ENCODE measurements around the gene RETREG2.

The RETREG2 gene, protein sequence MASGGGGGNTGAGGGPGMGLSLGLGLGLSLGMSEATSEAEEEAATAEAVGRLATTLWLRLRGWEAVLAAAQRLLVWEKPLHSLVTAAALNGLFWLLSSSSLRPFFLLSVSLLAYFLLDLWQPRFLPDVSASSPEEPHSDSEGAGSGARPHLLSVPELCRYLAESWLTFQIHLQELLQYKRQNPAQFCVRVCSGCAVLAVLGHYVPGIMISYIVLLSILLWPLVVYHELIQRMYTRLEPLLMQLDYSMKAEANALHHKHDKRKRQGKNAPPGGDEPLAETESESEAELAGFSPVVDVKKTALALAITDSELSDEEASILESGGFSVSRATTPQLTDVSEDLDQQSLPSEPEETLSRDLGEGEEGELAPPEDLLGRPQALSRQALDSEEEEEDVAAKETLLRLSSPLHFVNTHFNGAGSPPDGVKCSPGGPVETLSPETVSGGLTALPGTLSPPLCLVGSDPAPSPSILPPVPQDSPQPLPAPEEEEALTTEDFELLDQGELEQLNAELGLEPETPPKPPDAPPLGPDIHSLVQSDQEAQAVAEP

DNA sequence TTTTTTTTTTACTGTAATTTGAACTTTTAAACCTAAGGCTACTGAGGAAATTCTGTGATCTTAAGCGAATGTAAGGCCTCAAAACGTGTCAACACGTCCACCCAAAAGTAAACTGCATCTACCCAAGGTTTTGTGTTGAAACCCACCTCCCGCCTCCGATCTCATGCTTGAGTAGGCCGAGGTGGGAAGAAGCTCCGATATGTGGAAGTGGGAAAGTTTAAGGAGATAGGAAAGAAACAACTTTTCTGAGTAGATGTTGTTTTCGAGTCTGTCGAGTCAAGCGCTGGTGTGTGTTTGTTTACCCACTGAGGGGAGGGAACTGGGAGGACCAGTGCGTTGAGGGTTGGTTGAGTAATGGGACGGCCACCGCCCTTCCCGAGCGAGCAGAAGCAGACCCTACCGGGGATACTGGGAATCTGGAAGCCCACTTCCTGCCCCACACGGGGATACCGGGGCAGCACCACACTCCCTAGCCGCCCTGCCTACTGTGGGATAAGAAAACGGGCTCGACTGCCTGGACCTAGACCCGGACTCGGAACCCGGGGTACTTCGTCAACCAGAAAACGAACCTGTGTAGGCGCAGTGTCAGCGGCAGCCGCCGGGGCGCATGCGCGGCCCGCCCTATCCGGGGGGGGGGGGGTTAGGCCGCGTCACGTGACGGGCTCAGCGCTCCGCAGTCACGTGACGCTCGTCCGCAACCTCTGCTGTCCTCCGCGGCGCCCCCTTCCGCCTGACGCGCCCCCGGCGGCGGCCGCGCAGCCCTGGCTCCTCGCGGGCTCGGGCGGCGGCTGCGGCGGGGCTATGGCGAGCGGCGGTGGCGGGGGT, at the start of gene RETREG2:
TSS of gene RETREG2 (plus strand) at position 724 of the 825 bp plus-strand sequence. CDS start at position 802, 78 bp downstream.
- Histone ChIP-seq H3K4me3 (ENCODE audit: low read depth in 1 of 2, low read length in 2 of 2) (peak within 1 kb of the TSS; percentile 88 to 89), H3K9me3 (ENCODE audit: control insufficient read depth in 1 of 2, low read length in 2 of 2) (no peaks in the 10 kb centered on the region), H3K27ac (ENCODE audit: low read length) (peak within 1 kb of the TSS; percentile 100), H3K36me3 (ENCODE audit: control insufficient read depth in 1 of 2, insufficient read depth in 2 of 2, low read length in 2 of 2) (peaks cover 46 to 55% of the 10 kb centered on the region in 2 donors), H3K27me3 (ENCODE audit: low read depth, low read length) (no peaks in the 10 kb centered on the region), H3K4me1 (ENCODE audit: control insufficient read depth in 1 of 2, insufficient read depth in 2 of 2, low read length in 2 of 2) (peaks cover 19 to 33% of the 10 kb centered on the region in 2 donors)

DNA sequence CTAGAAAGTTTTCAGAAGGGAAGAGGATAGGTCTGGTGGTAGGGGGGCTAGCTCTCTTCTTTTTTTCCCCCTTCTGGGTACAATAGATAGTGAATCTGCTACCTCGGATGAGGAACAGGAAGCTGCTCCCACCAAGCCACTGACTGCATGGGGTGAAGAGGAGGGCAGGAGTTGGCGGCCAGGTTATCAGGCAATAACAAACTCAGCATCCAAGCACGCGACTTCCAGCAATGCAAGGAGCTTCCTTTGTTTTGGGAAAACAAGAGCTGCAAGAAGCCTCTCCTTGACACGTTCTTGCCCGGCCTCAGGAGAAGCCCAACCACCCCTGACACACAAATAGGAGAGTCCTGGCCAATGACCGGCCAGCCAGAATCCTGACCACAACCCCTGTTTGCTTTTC, 49.7 kb upstream of the RETREG2 start:
- H3K4me3 ChIP-seq (ENCODE audit: low read depth in 1 of 2, low read length in 2 of 2): no peak overlapping the region
- H3K27me3 ChIP-seq (ENCODE audit: low read depth, low read length): no peaks in the 10 kb centered on the region
- peaks cover 3 to 8% of the 10 kb centered on the region in 2 donors for H3K36me3 ChIP-seq (ENCODE audit: control insufficient read depth in 1 of 2, insufficient read depth in 2 of 2, low read length in 2 of 2)
- no peaks in the 10 kb centered on the region for H3K9me3 ChIP-seq (ENCODE audit: control insufficient read depth in 1 of 2, low read length in 2 of 2)
- H3K27ac ChIP-seq (ENCODE audit: low read length): no peak overlapping the region
- peaks cover 0 to 6% of the 10 kb centered on the region in 2 donors for H3K4me1 ChIP-seq (ENCODE audit: control insufficient read depth in 1 of 2, insufficient read depth in 2 of 2, low read length in 2 of 2)

DNA sequence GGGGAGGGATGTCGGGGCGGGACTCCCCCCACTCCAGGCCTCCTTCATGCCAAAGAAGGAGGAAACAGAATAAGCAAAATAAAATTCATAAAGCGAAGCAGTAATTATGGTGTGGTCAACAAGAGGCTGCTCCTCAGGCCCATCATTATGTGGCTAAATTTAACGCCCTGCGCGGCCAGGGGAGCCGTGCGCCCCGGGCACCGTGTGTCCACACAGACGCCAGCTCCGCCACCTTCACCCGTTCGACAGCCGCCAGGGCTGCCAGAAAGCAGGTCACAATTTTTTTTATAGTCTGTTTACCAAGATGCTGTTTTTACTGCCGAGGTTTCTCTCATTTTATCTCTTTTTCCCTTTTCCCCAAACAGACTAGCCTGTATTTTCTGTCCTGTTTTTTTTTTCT, 48.5 kb upstream of the RETREG2 start:
- Histone ChIP-seq H3K27ac (ENCODE audit: low read length) (no peak overlapping the region), H3K4me3 (ENCODE audit: low read depth in 1 of 2, low read length in 2 of 2) (no peak overlapping the region), H3K36me3 (ENCODE audit: control insufficient read depth in 1 of 2, insufficient read depth in 2 of 2, low read length in 2 of 2) (peaks cover 3 to 8% of the 10 kb centered on the region in 2 donors), H3K27me3 (ENCODE audit: low read depth, low read length) (no peaks in the 10 kb centered on the region), H3K9me3 (ENCODE audit: control insufficient read depth in 1 of 2, low read length in 2 of 2) (no peaks in the 10 kb centered on the region), H3K4me1 (ENCODE audit: control insufficient read depth in 1 of 2, insufficient read depth in 2 of 2, low read length in 2 of 2) (peaks cover 0 to 6% of the 10 kb centered on the region in 2 donors)

DNA sequence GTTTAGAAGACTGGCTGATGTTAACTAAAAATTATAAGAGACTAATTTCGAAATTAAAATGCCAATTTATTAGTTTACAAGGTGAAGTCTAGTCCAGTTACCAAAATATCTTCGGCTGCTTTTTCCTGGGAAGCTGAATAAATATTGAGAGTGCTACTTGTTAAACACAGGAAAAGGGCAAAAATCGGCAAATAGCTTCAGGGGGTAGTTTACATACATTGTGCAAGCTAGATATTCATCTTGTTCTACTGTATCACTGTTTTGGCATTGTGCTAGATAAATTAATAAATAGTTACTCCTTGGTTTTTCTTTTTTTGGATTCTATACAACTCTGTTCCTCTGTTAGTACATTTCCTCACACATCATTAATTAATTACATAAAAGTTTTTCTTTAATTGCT, 46.7 kb upstream of the RETREG2 start:
- Histone ChIP-seq H3K9me3 (ENCODE audit: control insufficient read depth in 1 of 2, low read length in 2 of 2) (no peaks in the 10 kb centered on the region), H3K36me3 (ENCODE audit: control insufficient read depth in 1 of 2, insufficient read depth in 2 of 2, low read length in 2 of 2) (peaks cover 0 to 3% of the 10 kb centered on the region in 2 donors), H3K27me3 (ENCODE audit: low read depth, low read length) (no peaks in the 10 kb centered on the region), H3K27ac (ENCODE audit: low read length) (no peak overlapping the region), H3K4me1 (ENCODE audit: control insufficient read depth in 1 of 2, insufficient read depth in 2 of 2, low read length in 2 of 2) (no peaks in the 10 kb centered on the region), H3K4me3 (ENCODE audit: low read depth in 1 of 2, low read length in 2 of 2) (no peak overlapping the region)

DNA sequence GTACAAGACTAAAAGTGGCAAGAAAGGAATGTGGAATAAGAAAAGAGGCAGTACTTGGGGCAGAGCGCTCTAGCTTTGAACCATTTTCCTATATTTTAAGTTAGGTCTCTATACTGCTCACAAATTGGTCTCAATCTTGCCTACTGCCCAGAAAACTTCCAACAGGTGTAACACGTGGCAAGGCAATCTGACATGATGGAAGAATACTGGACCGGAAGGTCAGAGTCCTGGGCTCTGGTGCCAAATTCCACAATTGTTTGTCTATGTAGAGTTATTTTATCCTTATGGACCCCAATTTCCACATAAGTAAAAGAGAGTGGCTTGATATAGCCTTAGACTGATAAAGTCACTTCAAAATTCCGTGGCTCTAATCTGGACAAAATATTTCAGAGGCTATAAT, 46.3 kb upstream of the RETREG2 start:
- Histone ChIP-seq H3K4me3 (ENCODE audit: low read depth in 1 of 2, low read length in 2 of 2) (no peak overlapping the region), H3K36me3 (ENCODE audit: control insufficient read depth in 1 of 2, insufficient read depth in 2 of 2, low read length in 2 of 2) (peaks cover 0 to 3% of the 10 kb centered on the region in 2 donors), H3K9me3 (ENCODE audit: control insufficient read depth in 1 of 2, low read length in 2 of 2) (no peaks in the 10 kb centered on the region), H3K4me1 (ENCODE audit: control insufficient read depth in 1 of 2, insufficient read depth in 2 of 2, low read length in 2 of 2) (no peaks in the 10 kb centered on the region), H3K27ac (ENCODE audit: low read length) (no peak overlapping the region), H3K27me3 (ENCODE audit: low read depth, low read length) (no peaks in the 10 kb centered on the region)

DNA sequence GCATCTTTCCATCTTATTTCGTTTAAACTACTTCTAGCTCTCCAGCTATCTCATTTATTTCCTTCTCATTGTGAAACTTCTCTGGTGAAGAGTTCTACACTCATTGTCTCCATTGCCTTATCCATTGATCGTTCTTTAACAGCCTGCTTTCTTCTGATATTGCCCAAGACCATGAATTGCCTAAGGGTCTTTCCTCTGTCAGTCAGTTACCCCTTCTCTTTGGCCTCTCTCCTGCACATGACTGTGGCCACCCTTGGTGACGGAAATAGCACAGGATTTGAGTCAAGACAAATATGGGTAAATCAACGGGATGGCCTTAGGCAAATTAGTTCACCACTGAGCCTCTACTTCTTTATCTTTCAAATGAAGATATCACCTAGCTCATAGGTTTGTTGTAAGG, 44.1 kb upstream of the RETREG2 start:
- peaks cover 0 to under 1% of the 10 kb centered on the region in 2 donors for H3K36me3 ChIP-seq (ENCODE audit: control insufficient read depth in 1 of 2, insufficient read depth in 2 of 2, low read length in 2 of 2)
- H3K27ac ChIP-seq (ENCODE audit: low read length): no peak overlapping the region
- H3K9me3 ChIP-seq (ENCODE audit: control insufficient read depth in 1 of 2, low read length in 2 of 2): no peaks in the 10 kb centered on the region

DNA sequence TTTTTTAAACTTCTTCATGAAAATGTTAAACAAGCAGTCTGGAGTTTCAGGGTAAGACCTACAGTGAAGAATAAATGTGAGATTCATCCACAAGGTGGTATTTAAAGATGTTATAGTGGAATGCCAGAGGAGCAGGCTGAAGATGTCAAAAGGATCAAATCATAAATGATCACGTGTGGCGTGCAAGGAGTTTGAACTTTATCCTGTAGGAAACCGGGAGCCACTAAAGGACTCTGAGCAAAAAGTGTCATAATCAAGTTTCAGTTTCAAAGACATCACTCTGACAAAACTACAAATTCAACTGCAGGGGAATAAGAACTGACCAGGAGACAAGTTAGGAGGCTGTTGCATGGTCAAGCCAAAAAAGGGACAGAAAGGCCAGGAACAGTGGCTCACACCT, 37.4 kb upstream of the RETREG2 start:
- Histone ChIP-seq H3K27ac (ENCODE audit: low read length) (no peak overlapping the region), H3K9me3 (ENCODE audit: control insufficient read depth in 1 of 2, low read length in 2 of 2) (no peaks in the 10 kb centered on the region), H3K4me1 (ENCODE audit: control insufficient read depth in 1 of 2, insufficient read depth in 2 of 2, low read length in 2 of 2) (no peaks in the 10 kb centered on the region), H3K36me3 (ENCODE audit: control insufficient read depth in 1 of 2, insufficient read depth in 2 of 2, low read length in 2 of 2) (peaks cover 27 to 47% of the 10 kb centered on the region in 2 donors), H3K27me3 (ENCODE audit: low read depth, low read length) (no peaks in the 10 kb centered on the region), H3K4me3 (ENCODE audit: low read depth in 1 of 2, low read length in 2 of 2) (no peak overlapping the region)

More for the DNA sequence above, 44.1 kb upstream of the RETREG2 start:
- Histone ChIP-seq H3K4me3 (ENCODE audit: low read depth in 1 of 2, low read length in 2 of 2) (no peak overlapping the region), H3K4me1 (ENCODE audit: control insufficient read depth in 1 of 2, insufficient read depth in 2 of 2, low read length in 2 of 2) (no peaks in the 10 kb centered on the region), H3K27me3 (ENCODE audit: low read depth, low read length) (no peaks in the 10 kb centered on the region)

DNA sequence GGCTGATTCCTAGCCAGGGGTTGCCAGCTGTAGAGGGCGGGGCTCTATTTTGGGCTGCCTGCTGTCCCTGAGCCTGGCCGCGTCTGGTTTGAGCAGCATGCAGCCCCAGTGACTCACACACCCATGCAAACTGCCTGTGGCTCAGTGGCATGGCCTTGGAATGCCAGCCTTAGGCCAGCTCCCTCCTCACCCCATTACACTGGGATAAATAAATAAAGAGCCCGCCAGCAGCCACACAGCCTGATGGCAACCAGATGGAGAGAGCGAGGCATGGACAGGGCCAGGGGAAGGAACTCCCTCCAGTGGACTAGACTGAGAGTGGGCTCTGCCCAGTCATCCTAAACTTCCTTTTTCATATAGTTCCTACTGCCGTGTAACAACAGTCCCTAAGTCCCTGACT, 35.7 kb upstream of the RETREG2 start:
- H3K27ac ChIP-seq (ENCODE audit: low read length): no peak overlapping the region
- no peaks in the 10 kb centered on the region for H3K9me3 ChIP-seq (ENCODE audit: control insufficient read depth in 1 of 2, low read length in 2 of 2)
- no peaks in the 10 kb centered on the region for H3K27me3 ChIP-seq (ENCODE audit: low read depth, low read length)
- H3K36me3 ChIP-seq (ENCODE audit: control insufficient read depth in 1 of 2, insufficient read depth in 2 of 2, low read length in 2 of 2): peaks cover 40 to 61% of the 10 kb centered on the region in 2 donors
- H3K4me1 ChIP-seq (ENCODE audit: control insufficient read depth in 1 of 2, insufficient read depth in 2 of 2, low read length in 2 of 2): no peaks in the 10 kb centered on the region
- H3K4me3 ChIP-seq (ENCODE audit: low read depth in 1 of 2, low read length in 2 of 2): no peak overlapping the region

DNA sequence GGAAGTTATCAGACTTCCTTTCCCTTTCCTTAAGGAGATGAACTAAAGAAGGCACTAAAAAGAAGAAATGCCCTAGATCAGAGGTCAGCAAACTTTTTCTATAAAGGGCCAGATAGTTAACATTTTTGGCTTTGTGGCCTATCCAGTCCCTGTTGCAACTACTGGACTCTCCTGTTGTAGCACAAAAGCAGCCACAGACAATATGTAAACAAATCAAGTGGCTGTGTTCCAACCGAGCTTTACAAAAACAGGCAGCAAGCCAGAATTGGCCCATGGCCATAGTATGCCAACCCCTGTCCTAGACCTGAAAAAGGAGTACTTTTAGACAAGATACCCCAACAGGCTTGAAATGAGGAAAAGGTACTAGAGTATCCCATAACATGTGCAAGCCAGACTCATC, 28.4 kb upstream of the RETREG2 start:
- Histone ChIP-seq H3K27ac (ENCODE audit: low read length) (no peak overlapping the region), H3K36me3 (ENCODE audit: control insufficient read depth in 1 of 2, insufficient read depth in 2 of 2, low read length in 2 of 2) (peaks cover 17 to 29% of the 10 kb centered on the region in 2 donors), H3K4me1 (ENCODE audit: control insufficient read depth in 1 of 2, insufficient read depth in 2 of 2, low read length in 2 of 2) (no peaks in the 10 kb centered on the region), H3K9me3 (ENCODE audit: control insufficient read depth in 1 of 2, low read length in 2 of 2) (no peaks in the 10 kb centered on the region), H3K4me3 (ENCODE audit: low read depth in 1 of 2, low read length in 2 of 2) (no peak overlapping the region), H3K27me3 (ENCODE audit: low read depth, low read length) (no peaks in the 10 kb centered on the region)

DNA sequence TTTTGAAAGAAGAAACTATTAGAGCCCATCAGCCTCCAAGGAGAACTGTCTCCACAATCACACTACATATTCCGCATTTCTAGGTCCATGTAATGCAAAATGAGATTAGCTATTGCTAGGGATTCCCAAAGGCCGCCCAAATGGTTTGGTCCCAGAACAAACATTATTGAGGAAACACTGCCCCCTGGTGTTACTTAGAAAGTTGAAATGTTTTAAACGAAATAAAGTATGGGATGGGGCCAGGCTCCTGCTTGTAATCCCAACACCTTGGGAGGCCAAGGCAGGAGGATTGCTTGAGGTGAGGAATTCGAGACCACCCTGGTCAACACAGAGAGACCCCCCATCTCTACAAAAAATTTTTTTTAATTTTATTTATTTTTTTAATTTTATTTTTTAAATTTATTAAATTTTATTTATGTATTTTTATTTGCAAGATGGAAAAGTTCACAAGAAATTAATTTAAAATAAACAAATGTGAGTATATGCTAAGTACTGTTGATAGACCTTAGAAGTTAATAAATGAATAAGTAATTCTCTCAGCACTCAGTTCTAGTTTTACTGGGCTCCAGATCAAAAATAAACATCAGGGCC, 22.9 kb upstream of the RETREG2 start:
- no peaks in the 10 kb centered on the region for H3K27me3 ChIP-seq (ENCODE audit: low read depth, low read length)
- peaks cover 15 to 24% of the 10 kb centered on the region in 2 donors for H3K36me3 ChIP-seq (ENCODE audit: control insufficient read depth in 1 of 2, insufficient read depth in 2 of 2, low read length in 2 of 2)
- H3K4me3 ChIP-seq (ENCODE audit: low read depth in 1 of 2, low read length in 2 of 2): no peak overlapping the region
- no peak overlapping the region for H3K27ac ChIP-seq (ENCODE audit: low read length)
- H3K9me3 ChIP-seq (ENCODE audit: control insufficient read depth in 1 of 2, low read length in 2 of 2): no peaks in the 10 kb centered on the region
- H3K4me1 ChIP-seq (ENCODE audit: control insufficient read depth in 1 of 2, insufficient read depth in 2 of 2, low read length in 2 of 2): peaks cover 4 to 5% of the 10 kb centered on the region in 2 donors

DNA sequence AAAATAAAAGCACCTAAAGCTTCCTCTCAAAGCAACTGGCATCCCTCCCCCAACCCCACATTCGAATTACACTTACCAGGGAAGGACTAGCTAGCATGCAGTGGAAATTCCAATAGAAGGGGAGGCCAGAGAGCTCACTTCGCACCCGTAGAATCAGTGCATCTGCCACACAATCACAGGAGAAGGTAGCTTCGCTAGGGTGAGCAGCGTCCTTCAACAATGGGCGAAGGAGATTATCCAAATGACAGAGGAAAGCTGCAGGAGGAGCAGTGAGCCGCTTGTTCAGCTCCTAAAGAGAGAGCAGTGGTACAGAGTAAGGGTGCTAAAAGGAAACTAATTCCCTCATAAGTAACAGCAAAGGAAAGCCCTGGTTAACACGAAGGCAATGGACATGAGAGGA, 20.7 kb upstream of the RETREG2 start:
- Histone ChIP-seq H3K9me3 (ENCODE audit: control insufficient read depth in 1 of 2, low read length in 2 of 2) (no peaks in the 10 kb centered on the region), H3K4me1 (ENCODE audit: control insufficient read depth in 1 of 2, insufficient read depth in 2 of 2, low read length in 2 of 2) (peaks cover 8 to 9% of the 10 kb centered on the region in 2 donors), H3K27me3 (ENCODE audit: low read depth, low read length) (no peaks in the 10 kb centered on the region), H3K36me3 (ENCODE audit: control insufficient read depth in 1 of 2, insufficient read depth in 2 of 2, low read length in 2 of 2) (peaks cover 15 to 19% of the 10 kb centered on the region in 2 donors), H3K4me3 (ENCODE audit: low read depth in 1 of 2, low read length in 2 of 2) (no peak overlapping the region), H3K27ac (ENCODE audit: low read length) (no peak overlapping the region)
